Kidney epithelial cell (primary cell): ENCODE measurements around the gene NMNAT2. TPM values are rescaled to one million over a fixed set of nuclear protein-coding genes. Genes with fewer than 3 reads are reported as not detected.

Source experiments
- DNase-seq: peaks from one replicate; pipeline ENCODE4 v3.0.0-alpha.2; 2010; ENCODE audit warnings: low read depth
- H3K27me3 ChIP-seq: 2 replicates; pipeline ENCODE4 v1.6.0; 2011; ENCODE audit warnings: low read length; ENCODE audit not compliant: control insufficient read depth, insufficient read depth
- H3K36me3 ChIP-seq: 2 replicates; pipeline ENCODE4 v1.5.1; 2011; ENCODE audit warnings: low read length; ENCODE audit not compliant: control insufficient read depth, insufficient read depth
- H3K4me3 ChIP-seq: 2 replicates; pipeline ENCODE4 v1.5.1; 2011; ENCODE audit warnings: low read depth, mild to moderate bottlenecking, control low read depth, low read length
- total RNA-seq: library from RNA; depleted of rRNA; stranded (reverse); fragments of >200 nt; gene quantifications from 2 replicates; pipeline ENCODE4 v1.2.3, GENCODE V29; 2015
- TF ChIP-seq, protein P1 (sequence below): IDR thresholded peaks from 2 replicates; pipeline ENCODE4 v1.5.1; 2011; ENCODE audit warnings: mild to moderate bottlenecking, moderate library complexity, low read length, control low read depth, inconsistent platforms; ENCODE audit not compliant: insufficient read depth, poor library complexity, severe bottlenecking

The NMNAT2 gene
- total RNA-seq, 1 donor from 2014 or later, result 1.0 TPM

DNA sequence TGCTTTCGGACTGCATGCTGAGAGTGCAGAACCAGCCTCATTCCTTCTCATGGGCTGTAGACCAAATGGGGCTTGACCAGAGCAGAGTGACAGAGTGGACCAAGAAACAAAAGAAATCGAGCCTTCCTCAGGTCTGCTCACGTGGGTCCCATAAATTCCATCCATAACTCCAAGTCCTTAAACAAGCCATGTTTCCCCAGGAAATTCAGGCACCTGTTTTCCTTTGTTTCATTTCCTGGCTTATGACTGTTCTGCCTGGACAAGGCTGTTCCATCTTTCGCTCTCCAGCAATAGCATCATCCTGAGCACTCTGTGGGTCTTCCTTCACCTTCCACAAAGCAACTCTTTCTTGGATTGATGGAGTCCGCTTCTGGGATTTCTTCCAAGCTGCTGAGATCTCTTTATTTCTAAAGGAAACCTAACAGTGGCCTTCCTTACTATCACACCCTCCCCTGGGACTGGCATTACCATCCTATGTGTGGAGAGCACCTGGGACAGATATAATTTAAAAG, 168.2 kb downstream of the NMNAT2 start:
- DNase-seq, result no peak
- TF ChIP-seq, protein P1, sequence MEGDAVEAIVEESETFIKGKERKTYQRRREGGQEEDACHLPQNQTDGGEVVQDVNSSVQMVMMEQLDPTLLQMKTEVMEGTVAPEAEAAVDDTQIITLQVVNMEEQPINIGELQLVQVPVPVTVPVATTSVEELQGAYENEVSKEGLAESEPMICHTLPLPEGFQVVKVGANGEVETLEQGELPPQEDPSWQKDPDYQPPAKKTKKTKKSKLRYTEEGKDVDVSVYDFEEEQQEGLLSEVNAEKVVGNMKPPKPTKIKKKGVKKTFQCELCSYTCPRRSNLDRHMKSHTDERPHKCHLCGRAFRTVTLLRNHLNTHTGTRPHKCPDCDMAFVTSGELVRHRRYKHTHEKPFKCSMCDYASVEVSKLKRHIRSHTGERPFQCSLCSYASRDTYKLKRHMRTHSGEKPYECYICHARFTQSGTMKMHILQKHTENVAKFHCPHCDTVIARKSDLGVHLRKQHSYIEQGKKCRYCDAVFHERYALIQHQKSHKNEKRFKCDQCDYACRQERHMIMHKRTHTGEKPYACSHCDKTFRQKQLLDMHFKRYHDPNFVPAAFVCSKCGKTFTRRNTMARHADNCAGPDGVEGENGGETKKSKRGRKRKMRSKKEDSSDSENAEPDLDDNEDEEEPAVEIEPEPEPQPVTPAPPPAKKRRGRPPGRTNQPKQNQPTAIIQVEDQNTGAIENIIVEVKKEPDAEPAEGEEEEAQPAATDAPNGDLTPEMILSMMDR, result no peak
- no peaks in the 10 kb centered on the region for H3K27me3 ChIP-seq
- H3K36me3 ChIP-seq, result no peaks in the 10 kb centered on the region
- H3K4me3 ChIP-seq, result no peak overlapping the region

DNA sequence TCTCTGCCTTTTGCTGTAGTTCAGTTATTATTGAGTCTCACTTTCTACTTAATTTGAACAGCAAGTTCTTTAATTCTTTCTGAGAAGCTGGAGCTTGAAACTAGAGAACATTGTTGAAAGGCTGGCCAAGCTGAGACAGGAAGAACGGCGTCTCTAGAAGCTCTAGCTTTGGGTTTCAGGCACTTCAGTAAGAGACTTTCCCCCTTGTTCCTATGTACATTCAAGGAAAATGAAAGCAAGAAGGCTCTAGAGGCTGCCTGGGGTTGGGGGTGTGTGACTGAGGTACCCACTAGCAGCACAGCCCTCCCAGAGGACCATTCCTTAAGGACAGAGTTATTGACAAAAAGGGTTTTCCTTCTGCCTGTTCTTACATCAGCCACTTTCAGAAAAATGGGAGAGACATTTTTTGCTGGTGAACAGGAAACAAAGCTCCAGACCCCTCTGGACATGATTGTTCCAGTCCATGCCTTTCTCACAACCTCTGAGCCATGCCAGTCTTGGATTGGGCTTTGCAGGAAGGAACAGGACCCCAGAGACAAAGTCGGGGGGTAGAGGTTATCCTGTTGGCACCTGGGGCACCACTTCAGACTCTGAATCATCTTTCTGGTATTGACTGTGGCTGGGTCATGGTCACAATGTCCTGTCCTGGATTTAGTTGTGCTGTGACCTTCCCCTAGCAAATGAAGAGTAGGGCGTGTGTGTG, 169.0 kb downstream of the NMNAT2 start:
- no peak for DNase-seq
- TF ChIP-seq, protein P1, result no peak
- H3K27me3 ChIP-seq, result no peaks in the 10 kb centered on the region
- no peak overlapping the region for H3K4me3 ChIP-seq
- H3K36me3 ChIP-seq, result no peaks in the 10 kb centered on the region

DNA sequence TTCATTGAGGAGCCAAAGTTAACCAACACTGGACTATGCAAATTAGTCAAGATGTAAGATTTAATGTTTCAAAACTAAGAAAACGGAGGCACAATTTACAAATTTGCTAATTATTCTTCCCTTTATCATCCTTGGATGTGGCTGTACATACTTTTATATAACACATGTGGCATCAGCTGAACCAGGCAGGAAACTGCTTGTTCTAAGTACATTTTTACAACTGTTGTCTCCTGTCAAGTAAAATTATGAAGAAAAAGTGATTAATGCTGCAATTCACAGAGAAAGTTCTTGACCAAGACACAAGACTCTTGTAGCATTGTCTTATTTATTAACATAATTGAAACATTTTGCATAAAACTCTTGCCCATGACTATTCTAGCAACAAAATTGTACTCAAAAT, 170.2 kb downstream of the NMNAT2 start:
- Histone ChIP-seq H3K27me3 (no peaks in the 10 kb centered on the region), H3K36me3 (no peaks in the 10 kb centered on the region), H3K4me3 (no peak overlapping the region)
- no peak for DNase-seq
- TF ChIP-seq, protein P1, result no peak

DNA sequence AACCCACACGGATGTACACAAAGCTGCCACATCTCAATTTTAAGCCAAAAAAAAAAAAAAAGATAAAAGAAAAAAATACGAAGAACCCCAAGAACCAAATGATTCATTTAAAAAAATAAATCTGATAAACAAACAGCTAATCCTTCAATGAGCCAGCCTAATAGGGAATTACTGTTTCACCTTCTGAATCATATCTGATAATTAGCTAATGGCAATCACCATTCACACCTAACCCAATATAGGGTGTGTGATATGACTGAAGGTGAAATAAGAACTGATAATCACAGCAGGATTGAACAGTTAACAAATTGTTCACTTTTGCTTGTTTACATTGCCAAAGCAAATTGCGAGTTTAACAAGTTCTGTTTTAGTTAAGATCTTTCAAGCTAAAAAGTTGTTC, 170.7 kb downstream of the NMNAT2 start:
- no peak overlapping the region for H3K4me3 ChIP-seq
- no peak for DNase-seq
- TF ChIP-seq, protein P1, result no peak
- H3K36me3 ChIP-seq, result no peaks in the 10 kb centered on the region
- H3K27me3 ChIP-seq, result no peaks in the 10 kb centered on the region

DNA sequence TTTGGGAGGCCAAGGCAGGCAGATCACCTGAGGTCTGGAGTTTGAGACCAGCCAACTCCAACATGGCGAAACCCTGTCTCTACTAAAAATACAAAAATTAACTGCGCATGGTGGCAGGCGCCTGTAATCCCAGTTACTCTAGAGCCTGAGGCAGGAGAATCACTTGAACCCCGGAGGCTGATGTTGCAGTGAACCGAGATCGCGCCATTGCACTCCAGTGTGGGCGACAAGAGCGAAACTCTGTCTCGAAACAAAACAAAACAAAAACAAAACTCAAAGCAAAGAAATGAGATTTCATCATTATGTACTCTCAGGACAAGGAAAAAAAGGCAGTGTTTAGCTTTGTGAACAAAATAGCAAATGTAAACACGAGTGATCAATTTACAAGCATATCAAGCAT, 171.1 kb downstream of the NMNAT2 start:
- Histone ChIP-seq H3K4me3 (no peak overlapping the region), H3K36me3 (no peaks in the 10 kb centered on the region), H3K27me3 (no peaks in the 10 kb centered on the region)
- no peak for DNase-seq
- TF ChIP-seq, protein P1, result no peak

DNA sequence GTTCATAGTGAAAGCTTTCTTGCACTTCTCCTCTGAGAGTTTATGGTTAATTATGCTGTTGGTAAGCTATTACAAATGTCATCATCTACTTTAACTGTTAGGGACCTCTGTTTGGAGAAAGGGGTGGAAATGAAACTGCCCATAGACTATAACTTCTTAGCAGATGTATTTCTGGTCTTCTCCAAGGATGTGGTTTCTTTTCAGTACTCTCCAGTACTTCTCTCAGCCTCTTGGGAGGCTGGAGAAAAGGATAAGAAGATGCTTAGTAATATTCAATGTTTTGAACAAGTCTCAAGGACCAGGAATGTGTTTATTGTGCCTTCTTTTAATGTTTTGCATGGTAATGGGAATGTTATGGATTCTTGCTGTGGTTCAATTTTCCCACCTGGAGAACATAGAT, 171.7 kb downstream of the NMNAT2 start:
- no peaks in the 10 kb centered on the region for H3K27me3 ChIP-seq
- H3K36me3 ChIP-seq, result no peaks in the 10 kb centered on the region
- H3K4me3 ChIP-seq, result no peak overlapping the region
- DNase-seq, result no peak
- TF ChIP-seq, protein P1, result no peak
